ENCODE results near the gene C1QTNF1.

C1QTNF1 gene

DNA sequence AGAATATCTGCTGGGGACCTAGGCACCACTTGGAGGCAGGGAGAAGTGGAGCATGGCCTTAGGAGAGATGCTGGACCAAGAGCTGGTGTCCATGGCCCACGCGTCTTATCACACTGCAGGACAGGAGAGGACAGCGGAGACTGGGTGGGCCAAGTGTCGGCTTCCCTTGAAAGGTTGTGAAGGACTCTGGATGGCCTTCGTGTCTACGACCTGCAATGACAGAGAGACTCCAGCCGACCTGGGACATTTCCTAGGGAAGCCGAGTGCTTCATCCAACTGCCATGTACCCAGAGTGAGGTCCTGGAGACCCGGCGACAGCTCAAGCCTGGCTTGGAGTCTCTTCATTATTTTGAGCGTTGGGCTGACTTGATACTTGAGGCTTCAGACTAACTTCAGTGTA, 20.5 kb downstream of the C1QTNF1 start:
- Histone ChIP-seq H3K36me3 (ENCODE audit: control insufficient read depth, insufficient read depth, low read length) (no peaks in the 10 kb centered on the region), H3K9me3 (ENCODE audit: control insufficient read depth, low read length) (no peaks in the 10 kb centered on the region), H3K27ac (ENCODE audit: low read depth, low read length, severe bottlenecking) (no peak overlapping the region), H3K4me1 (ENCODE audit: control insufficient read depth, insufficient read depth, low read length, poor library complexity, severe bottlenecking) (no peaks in the 10 kb centered on the region), H3K4me3 (ENCODE audit: extremely low read depth, insufficient read depth, low read length, poor library complexity, severe bottlenecking) (no peak overlapping the region)
- 89 to 94% methylated on average over 11 of the region's 11 CpGs for WGBS, 2 experiments (ENCODE audit: insufficient coverage in 2 of 2)

DNA sequence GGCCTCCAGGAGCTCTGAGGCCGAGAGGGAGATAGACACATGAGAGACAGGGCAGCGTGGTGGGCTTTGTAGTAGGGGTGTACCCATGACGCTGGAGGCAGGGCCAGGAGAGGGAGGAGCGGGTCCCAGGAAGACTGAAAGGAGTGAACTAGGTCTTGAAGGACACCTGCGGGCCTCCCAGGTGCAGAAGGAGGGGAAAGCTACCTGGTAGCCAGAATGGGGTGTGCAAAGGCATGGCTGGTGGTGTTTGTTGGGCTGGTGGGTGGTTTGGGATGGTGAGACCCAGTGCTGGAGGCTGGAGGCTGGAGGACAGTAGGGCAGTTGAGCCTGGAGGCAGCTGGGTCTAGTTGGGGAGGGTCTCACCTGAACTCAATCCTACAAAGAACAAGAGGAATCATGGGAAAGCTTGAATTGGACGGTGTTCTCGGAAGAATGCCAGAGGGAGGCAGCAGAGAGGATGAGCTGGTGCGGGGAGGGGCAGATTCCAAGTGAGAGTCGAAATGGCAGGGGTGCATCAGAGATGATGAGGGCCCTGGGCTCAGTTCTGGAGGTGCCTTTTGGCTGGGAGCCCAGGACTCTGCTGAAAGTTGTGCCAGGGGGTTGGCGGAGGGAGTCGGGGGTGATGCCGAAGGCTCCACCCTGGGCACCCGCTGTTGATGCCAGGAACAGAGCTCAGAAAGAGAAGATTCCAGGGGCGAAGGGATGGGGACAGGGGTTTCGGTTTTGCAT, 21.2 kb downstream of the C1QTNF1 start:
- Histone ChIP-seq H3K9me3 (ENCODE audit: control insufficient read depth, low read length) (no peaks in the 10 kb centered on the region), H3K4me3 (ENCODE audit: extremely low read depth, insufficient read depth, low read length, poor library complexity, severe bottlenecking) (no peak overlapping the region), H3K27ac (ENCODE audit: low read depth, low read length, severe bottlenecking) (no peak overlapping the region), H3K36me3 (ENCODE audit: control insufficient read depth, insufficient read depth, low read length) (no peaks in the 10 kb centered on the region), H3K4me1 (ENCODE audit: control insufficient read depth, insufficient read depth, low read length, poor library complexity, severe bottlenecking) (no peaks in the 10 kb centered on the region)
- whole genome bisulfite sequencing, 2 experiments (ENCODE audit: insufficient coverage in 2 of 2): 75 to 81% methylated on average over 15 of the region's 15 CpGs

DNA sequence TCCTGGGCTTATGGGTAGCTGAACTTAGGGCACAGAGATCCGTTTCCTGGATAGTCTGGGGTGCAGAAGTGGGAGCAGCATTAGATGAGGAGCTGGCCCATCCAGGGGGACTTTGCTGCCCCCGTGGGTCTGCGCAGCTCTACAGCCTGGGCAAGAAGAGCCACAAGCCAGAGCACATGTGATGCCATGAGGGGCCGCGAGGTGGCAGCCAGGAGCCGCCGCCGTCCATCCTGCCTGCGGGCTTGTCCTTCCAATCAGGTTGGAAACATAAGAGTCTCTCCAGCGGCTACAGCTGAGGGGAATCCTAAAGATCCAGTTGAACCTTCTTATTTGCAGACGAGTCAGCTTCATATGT, 21.9 kb downstream of the C1QTNF1 start:
- Histone ChIP-seq H3K36me3 (ENCODE audit: control insufficient read depth, insufficient read depth, low read length) (no peaks in the 10 kb centered on the region), H3K27ac (ENCODE audit: low read depth, low read length, severe bottlenecking) (no peak overlapping the region), H3K9me3 (ENCODE audit: control insufficient read depth, low read length) (no peaks in the 10 kb centered on the region), H3K4me3 (ENCODE audit: extremely low read depth, insufficient read depth, low read length, poor library complexity, severe bottlenecking) (no peak overlapping the region), H3K4me1 (ENCODE audit: control insufficient read depth, insufficient read depth, low read length, poor library complexity, severe bottlenecking) (no peaks in the 10 kb centered on the region)
- 4 to 5% methylated on average over 11 of the region's 11 CpGs for WGBS, 2 experiments (ENCODE audit: insufficient coverage in 2 of 2)

DNA sequence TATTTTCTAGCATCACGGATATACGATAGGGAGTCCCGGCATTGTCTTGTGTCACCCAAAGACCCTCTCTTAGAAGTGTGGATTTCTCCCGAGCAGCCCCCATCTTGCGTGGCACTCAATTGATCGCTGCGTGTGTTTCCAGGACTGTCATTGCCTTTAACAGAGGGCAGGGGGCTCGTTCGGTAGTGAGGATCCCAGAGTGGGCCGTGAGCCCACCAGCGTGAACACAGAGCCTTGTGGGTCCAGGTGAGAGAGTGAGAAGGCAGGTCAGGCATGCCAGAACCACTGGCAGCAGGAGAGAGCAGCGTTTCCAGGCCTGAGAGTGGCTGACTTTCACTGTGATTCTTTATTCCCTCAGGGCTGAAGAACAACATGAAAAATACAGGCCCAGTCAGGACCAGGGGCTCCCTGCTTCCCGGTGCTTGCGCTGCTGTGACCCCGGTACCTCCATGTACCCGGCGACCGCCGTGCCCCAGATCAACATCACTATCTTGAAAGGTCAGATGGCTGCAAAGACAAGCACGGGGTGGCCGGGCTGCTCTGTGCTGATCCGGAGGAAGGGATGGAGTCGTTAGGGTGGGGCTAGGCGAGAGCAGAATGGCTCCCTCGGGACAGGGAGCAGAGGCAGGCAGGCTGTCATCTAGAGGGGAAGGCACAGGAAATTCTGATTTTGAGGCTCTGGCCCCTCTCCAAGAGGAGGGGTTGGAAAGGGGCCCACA, 22.4 kb downstream of the C1QTNF1 start:
- H3K4me3 ChIP-seq (ENCODE audit: extremely low read depth, insufficient read depth, low read length, poor library complexity, severe bottlenecking): no peak overlapping the region
- WGBS, 2 experiments (ENCODE audit: insufficient coverage in 2 of 2): 80 to 84% methylated on average over 25 of the region's 25 CpGs

DNA sequence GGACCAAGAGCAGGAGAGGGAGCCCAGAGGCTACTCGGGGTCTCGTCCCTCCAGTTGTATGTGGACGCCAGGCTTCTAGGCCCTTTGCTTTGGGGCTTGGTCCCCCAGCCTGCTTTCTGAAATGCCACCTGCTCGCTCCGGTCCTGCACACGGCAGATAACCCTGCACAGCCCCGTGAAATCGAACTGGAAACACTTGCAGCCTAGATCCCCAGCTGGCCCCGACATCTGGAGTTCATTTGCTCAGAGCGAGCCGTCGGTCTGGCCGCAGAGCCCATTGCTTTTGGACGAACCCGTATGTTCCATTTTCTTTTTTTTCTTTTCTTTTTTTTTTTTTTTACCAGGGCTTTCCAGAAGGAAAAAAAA, 22.9 kb downstream of the C1QTNF1 start:
- WGBS, 2 experiments (ENCODE audit: insufficient coverage in 2 of 2): 93 to 96% methylated on average over 13 to 15 of the region's 15 CpGs
- Histone ChIP-seq H3K9me3 (ENCODE audit: control insufficient read depth, low read length) (no peaks in the 10 kb centered on the region), H3K36me3 (ENCODE audit: control insufficient read depth, insufficient read depth, low read length) (no peaks in the 10 kb centered on the region), H3K4me1 (ENCODE audit: control insufficient read depth, insufficient read depth, low read length, poor library complexity, severe bottlenecking) (no peaks in the 10 kb centered on the region), H3K27ac (ENCODE audit: low read depth, low read length, severe bottlenecking) (no peak overlapping the region), H3K4me3 (ENCODE audit: extremely low read depth, insufficient read depth, low read length, poor library complexity, severe bottlenecking) (no peak overlapping the region)

More for the DNA sequence above, 22.4 kb downstream of the C1QTNF1 start:
- Histone ChIP-seq H3K36me3 (ENCODE audit: control insufficient read depth, insufficient read depth, low read length) (no peaks in the 10 kb centered on the region), H3K9me3 (ENCODE audit: control insufficient read depth, low read length) (no peaks in the 10 kb centered on the region), H3K4me1 (ENCODE audit: control insufficient read depth, insufficient read depth, low read length, poor library complexity, severe bottlenecking) (no peaks in the 10 kb centered on the region), H3K27ac (ENCODE audit: low read depth, low read length, severe bottlenecking) (no peak overlapping the region)

DNA sequence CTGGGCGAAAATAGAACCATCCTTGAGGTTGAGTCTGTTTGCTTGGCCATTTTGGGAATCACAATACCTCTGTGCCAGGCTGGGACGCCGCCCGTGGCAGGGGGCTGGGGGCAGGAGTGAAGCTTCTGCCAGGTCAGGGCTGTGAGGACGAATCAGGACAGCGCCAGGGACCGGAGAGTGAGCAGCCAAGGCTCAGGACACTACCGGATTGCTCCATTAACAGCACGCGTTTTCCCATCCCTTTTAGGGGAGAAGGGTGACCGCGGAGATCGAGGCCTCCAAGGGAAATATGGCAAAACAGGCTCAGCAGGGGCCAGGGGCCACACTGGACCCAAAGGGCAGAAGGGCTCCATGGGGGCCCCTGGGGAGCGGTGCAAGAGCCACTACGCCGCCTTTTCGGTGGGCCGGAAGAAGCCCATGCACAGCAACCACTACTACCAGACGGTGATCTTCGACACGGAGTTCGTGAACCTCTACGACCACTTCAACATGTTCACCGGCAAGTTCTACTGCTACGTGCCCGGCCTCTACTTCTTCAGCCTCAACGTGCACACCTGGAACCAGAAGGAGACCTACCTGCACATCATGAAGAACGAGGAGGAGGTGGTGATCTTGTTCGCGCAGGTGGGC, 23.4 kb downstream of the C1QTNF1 start:
- H3K27ac ChIP-seq (ENCODE audit: low read depth, low read length, severe bottlenecking): no peak overlapping the region
- H3K4me3 ChIP-seq (ENCODE audit: extremely low read depth, insufficient read depth, low read length, poor library complexity, severe bottlenecking): no peak overlapping the region
- no peaks in the 10 kb centered on the region for H3K4me1 ChIP-seq (ENCODE audit: control insufficient read depth, insufficient read depth, low read length, poor library complexity, severe bottlenecking)
- 94 to 96% methylated on average over 29 to 30 of the region's 30 CpGs for WGBS, 2 experiments (ENCODE audit: insufficient coverage in 2 of 2)
- H3K36me3 ChIP-seq (ENCODE audit: control insufficient read depth, insufficient read depth, low read length): no peaks in the 10 kb centered on the region
- H3K9me3 ChIP-seq (ENCODE audit: control insufficient read depth, low read length): no peaks in the 10 kb centered on the region

DNA sequence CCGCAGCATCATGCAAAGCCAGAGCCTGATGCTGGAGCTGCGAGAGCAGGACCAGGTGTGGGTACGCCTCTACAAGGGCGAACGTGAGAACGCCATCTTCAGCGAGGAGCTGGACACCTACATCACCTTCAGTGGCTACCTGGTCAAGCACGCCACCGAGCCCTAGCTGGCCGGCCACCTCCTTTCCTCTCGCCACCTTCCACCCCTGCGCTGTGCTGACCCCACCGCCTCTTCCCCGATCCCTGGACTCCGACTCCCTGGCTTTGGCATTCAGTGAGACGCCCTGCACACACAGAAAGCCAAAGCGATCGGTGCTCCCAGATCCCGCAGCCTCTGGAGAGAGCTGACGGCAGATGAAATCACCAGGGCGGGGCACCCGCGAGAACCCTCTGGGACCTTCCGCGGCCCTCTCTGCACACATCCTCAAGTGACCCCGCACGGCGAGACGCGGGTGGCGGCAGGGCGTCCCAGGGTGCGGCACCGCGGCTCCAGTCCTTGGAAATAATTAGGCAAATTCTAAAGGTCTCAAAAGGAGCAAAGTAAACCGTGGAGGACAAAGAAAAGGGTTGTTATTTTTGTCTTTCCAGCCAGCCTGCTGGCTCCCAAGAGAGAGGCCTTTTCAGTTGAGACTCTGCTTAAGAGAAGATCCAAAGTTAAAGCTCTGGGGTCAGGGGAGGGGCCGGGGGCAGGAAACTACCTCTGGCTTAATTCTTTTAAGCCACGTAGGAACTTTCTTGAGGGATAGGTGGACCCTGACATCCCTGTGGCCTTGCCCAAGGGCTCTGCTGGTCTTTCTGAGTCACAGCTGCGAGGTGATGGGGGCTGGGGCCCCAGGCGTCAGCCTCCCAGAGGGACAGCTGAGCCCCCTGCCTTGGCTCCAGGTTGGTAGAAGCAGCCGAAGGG, 24.2 kb downstream of the C1QTNF1 start:
- no peak overlapping the region for H3K27ac ChIP-seq (ENCODE audit: low read depth, low read length, severe bottlenecking)
- H3K9me3 ChIP-seq (ENCODE audit: control insufficient read depth, low read length): no peaks in the 10 kb centered on the region
- no peaks in the 10 kb centered on the region for H3K4me1 ChIP-seq (ENCODE audit: control insufficient read depth, insufficient read depth, low read length, poor library complexity, severe bottlenecking)
- WGBS, 2 experiments (ENCODE audit: insufficient coverage in 2 of 2): 90 to 93% methylated on average over 39 to 41 of the region's 41 CpGs
- H3K4me3 ChIP-seq (ENCODE audit: extremely low read depth, insufficient read depth, low read length, poor library complexity, severe bottlenecking): no peak overlapping the region
- H3K36me3 ChIP-seq (ENCODE audit: control insufficient read depth, insufficient read depth, low read length): no peaks in the 10 kb centered on the region

DNA sequence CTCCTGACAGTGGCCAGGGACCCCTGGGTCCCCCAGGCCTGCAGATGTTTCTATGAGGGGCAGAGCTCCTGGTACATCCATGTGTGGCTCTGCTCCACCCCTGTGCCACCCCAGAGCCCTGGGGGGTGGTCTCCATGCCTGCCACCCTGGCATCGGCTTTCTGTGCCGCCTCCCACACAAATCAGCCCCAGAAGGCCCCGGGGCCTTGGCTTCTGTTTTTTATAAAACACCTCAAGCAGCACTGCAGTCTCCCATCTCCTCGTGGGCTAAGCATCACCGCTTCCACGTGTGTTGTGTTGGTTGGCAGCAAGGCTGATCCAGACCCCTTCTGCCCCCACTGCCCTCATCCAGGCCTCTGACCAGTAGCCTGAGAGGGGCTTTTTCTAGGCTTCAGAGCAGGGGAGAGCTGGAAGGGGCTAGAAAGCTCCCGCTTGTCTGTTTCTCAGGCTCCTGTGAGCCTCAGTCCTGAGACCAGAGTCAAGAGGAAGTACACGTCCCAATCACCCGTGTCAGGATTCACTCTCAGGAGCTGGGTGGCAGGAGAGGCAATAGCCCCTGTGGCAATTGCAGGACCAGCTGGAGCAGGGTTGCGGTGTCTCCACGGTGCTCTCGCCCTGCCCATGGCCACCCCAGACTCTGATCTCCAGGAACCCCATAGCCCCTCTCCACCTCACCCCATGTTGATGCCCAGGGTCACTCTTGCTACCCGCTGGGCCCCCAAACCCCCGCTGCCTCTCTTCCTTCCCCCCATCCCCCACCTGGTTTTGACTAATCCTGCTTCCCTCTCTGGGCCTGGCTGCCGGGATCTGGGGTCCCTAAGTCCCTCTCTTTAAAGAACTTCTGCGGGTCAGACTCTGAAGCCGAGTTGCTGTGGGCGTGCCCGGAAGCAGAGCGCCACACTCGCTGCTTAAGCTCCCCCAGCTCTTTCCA, 25.1 kb downstream of the C1QTNF1 start:
- 91 to 94% methylated on average over 15 to 18 of the region's 21 CpGs for WGBS, 2 experiments (ENCODE audit: insufficient coverage in 2 of 2)
- H3K27ac ChIP-seq (ENCODE audit: low read depth, low read length, severe bottlenecking): no peak overlapping the region

DNA sequence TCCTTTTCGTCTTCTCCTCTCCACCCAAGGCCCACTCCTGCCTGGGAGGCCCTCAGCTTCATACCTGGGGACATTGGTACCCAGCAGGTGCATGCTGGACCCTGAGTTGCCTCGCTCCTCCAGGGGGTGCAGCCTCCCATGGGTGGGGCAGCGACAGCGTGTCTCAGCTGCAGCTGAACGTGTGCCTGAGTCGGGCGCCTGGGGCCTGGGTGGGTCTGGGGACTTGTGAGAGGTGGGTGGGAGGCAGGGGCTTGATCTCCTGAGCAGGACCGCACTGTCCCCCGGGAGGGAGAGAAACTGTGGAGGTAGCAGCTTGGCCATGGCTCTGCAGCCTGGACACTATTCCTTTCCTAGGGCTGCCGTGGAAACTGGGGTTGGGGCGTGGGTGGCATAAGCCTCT, 25.9 kb downstream of the C1QTNF1 start:
- 92% methylated on average over 9 of the region's 11 CpGs for WGBS, 2 experiments (ENCODE audit: insufficient coverage in 2 of 2)
- Histone ChIP-seq H3K27ac (ENCODE audit: low read depth, low read length, severe bottlenecking) (no peak overlapping the region), H3K9me3 (ENCODE audit: control insufficient read depth, low read length) (no peaks in the 10 kb centered on the region), H3K36me3 (ENCODE audit: control insufficient read depth, insufficient read depth, low read length) (no peaks in the 10 kb centered on the region), H3K4me1 (ENCODE audit: control insufficient read depth, insufficient read depth, low read length, poor library complexity, severe bottlenecking) (no peaks in the 10 kb centered on the region), H3K4me3 (ENCODE audit: extremely low read depth, insufficient read depth, low read length, poor library complexity, severe bottlenecking) (no peak overlapping the region)

More for the DNA sequence above, 25.1 kb downstream of the C1QTNF1 start:
- Histone ChIP-seq H3K36me3 (ENCODE audit: control insufficient read depth, insufficient read depth, low read length) (no peaks in the 10 kb centered on the region), H3K9me3 (ENCODE audit: control insufficient read depth, low read length) (no peaks in the 10 kb centered on the region), H3K4me1 (ENCODE audit: control insufficient read depth, insufficient read depth, low read length, poor library complexity, severe bottlenecking) (no peaks in the 10 kb centered on the region), H3K4me3 (ENCODE audit: extremely low read depth, insufficient read depth, low read length, poor library complexity, severe bottlenecking) (no peak overlapping the region)

Measured in mesodermal cell (in vitro differentiated cells).